ENCODE data around the gene SAMD5.

Gene SAMD5

DNA sequence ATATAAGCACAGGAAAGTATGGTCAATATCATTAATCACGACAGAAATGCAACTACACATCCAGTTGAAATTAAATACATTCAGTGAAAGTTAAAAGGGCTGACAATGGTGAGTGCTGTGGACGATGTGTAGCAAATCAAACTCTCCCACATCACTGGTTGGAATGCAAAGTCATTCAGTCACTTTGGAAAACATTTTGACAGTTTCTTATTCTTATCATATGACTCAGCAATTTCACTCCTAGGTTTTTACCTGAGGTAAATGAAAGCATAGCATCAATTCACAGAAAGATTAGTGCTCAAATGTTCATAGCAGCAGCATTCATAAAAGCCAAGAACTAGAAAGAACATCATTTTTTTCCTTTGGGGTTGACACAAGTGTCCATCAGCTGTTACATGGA lies 28.6 kb upstream of the SAMD5 start:
- TF ChIP-seq, protein P1, sequence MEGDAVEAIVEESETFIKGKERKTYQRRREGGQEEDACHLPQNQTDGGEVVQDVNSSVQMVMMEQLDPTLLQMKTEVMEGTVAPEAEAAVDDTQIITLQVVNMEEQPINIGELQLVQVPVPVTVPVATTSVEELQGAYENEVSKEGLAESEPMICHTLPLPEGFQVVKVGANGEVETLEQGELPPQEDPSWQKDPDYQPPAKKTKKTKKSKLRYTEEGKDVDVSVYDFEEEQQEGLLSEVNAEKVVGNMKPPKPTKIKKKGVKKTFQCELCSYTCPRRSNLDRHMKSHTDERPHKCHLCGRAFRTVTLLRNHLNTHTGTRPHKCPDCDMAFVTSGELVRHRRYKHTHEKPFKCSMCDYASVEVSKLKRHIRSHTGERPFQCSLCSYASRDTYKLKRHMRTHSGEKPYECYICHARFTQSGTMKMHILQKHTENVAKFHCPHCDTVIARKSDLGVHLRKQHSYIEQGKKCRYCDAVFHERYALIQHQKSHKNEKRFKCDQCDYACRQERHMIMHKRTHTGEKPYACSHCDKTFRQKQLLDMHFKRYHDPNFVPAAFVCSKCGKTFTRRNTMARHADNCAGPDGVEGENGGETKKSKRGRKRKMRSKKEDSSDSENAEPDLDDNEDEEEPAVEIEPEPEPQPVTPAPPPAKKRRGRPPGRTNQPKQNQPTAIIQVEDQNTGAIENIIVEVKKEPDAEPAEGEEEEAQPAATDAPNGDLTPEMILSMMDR (IDR thresholded peaks at IDR 0.05; ENCODE audit: control extremely low read depth, extremely low read depth, low read depth, missing control alignments), result no peak
- no peak for DNase-seq (ENCODE audit: extremely low spot score)
- ChIA-PET CTCF (no interaction called here), POLR2A (no interaction called here)

DNA sequence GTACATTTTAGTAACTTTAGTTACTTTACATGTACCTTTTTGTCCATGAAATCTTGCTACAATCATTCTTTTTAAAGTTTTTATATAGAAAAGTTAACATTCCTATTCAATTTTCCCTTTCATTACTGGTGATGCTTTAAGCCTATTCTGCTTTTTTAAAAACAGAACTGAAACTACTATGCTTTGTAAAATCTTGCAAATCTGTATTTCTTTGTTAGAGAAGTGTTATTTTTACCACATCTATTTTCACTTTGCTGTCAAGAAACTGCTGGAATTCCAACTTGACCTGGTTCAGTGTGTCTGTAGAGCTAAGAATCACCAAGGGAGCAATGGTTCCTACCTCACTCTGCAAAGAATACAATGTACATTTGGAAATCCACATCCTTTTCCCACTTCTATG lies 21.8 kb upstream of the SAMD5 start:
- DNase-seq (ENCODE audit: extremely low spot score), result no peak
- CTCF ChIA-PET, result no interaction called here
- POLR2A ChIA-PET, result no interaction called here
- TF ChIP-seq, protein P1 (IDR thresholded peaks at IDR 0.05; ENCODE audit: control extremely low read depth, extremely low read depth, low read depth, missing control alignments), result no peak

GRCh38 chr6:147497472-147497871 lies 11.0 kb upstream of the SAMD5 start:
- TF ChIP-seq, protein P1 (IDR thresholded peaks at IDR 0.05; ENCODE audit: control extremely low read depth, extremely low read depth, low read depth, missing control alignments), result no peak
- ChIA-PET POLR2A (no interaction called here), CTCF (interaction anchor here (1.6 kb wide), 1 partner anchor 10 kb away, joined by 5 read pairs; no protein-coding TSS in a partner anchor)
- DNase-seq (ENCODE audit: extremely low spot score), result no peak

- TF ChIP-seq, protein P1 (IDR thresholded peaks at IDR 0.05; ENCODE audit: control extremely low read depth, extremely low read depth, low read depth, missing control alignments), result no peak
- CTCF ChIA-PET, result no interaction called here
- POLR2A ChIA-PET, result no interaction called here
- DNase-seq (ENCODE audit: extremely low spot score), result no peak
Observed at GRCh38 chr6:147503587-147503986, 4.9 kb upstream of the SAMD5 start.

- CTCF ChIA-PET, result no interaction called here
- DNase-seq (ENCODE audit: extremely low spot score), result no peak
- TF ChIP-seq, protein P1 (IDR thresholded peaks at IDR 0.05; ENCODE audit: control extremely low read depth, extremely low read depth, low read depth, missing control alignments), result no peak
- POLR2A ChIA-PET, result no interaction called here
Observed at GRCh38 chr6:147504848-147505247, 3.6 kb upstream of the SAMD5 start.

DNA sequence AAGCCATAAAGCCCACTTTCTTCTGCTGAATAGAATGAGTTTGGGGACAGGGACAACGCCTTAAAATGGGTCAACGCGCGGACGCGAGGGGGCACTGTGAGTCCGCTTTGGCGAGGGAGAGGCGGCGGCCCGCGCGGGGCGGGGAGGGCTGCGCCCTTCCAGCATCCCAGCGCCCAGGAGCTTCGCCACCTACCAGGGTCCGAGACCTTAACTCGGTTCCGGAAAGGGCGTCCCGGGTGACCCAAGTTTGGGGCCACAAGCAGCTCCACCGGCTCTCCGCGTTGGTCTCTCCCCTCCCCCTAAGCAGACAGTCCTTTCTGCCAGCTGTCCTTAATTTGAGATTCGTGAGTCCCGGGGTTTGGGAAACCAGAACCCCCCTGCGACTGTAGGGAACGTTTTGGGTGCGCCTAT lies 1.8 kb upstream of the SAMD5 start:
- peak; percentile 68 for DNase-seq (ENCODE audit: extremely low spot score)
- ChIA-PET POLR2A (no interaction called here), CTCF (interaction anchor here (0.7 to 1.8 kb wide), 10 partner anchors 8 to 957 kb away, joined by 3 to 10 read pairs (median 3); no protein-coding TSS in a partner anchor)
- TF ChIP-seq, protein P1 (IDR thresholded peaks at IDR 0.05; ENCODE audit: control extremely low read depth, extremely low read depth, low read depth, missing control alignments), result peak; percentile 68
